Ovary (tissue), 9 donors: ENCODE measurements around the gene STOML2. TPM values are rescaled to one million over a fixed set of nuclear protein-coding genes. Genes with fewer than 3 reads are reported as not detected.

Experiments
- DNase-seq, 5 donors: peaks; one replicate each; pipeline ENCODE4 v3.0.0-alpha.2; 2019 to 2020
- H3K27ac ChIP-seq, 2 donors: fragments of 200-600 bp; one replicate each; pipeline versions ENCODE4 v1.5.1 to v1.8.0; 2019 to 2022
- H3K27me3 ChIP-seq: fragments of 200-600 bp; one replicate; pipeline ENCODE4 v1.8.0; 2022
- H3K36me3 ChIP-seq: fragments of 200-600 bp; sonication (generic); one replicate; pipeline ENCODE4 v1.5.1; 2019
- H3K4me1 ChIP-seq: one replicate; pipeline ENCODE4 v1.8.1; 2013; ENCODE audit warnings: mild to moderate bottlenecking, moderate library complexity; ENCODE audit not compliant: insufficient read depth
- H3K4me3 ChIP-seq: fragments of 200-600 bp; sonication (generic); one replicate; pipeline ENCODE4 v1.5.1; 2017
- H3K9me3 ChIP-seq, 2 donors: fragments of 200-600 bp in 1 of 2; sonication (generic) in 1 of 2; one replicate each; pipeline versions ENCODE4 v1.5.1 to v1.8.1; 2013 to 2019; ENCODE audit warnings: mild to moderate bottlenecking in 1 of 2, moderate library complexity in 1 of 2
- EP300 ChIP-seq: sonication (generic); formaldehyde crosslinking; IDR thresholded peaks from one replicate; pipeline ENCODE4 v1.6.1; 2017; ENCODE audit warnings: antibody characterized with exemption
- POLR2A ChIP-seq: fragments of 450-650 bp; IDR thresholded peaks from one replicate; pipeline ENCODE4 v1.6.1; 2017; ENCODE audit warnings: antibody characterized with exemption, mild to moderate bottlenecking, moderate library complexity
- WGBS, 3 donors: extraction: QIAGEN DNeasy Blood & Tissue Kit in 1 of 3; methylation state at CpG; one replicate each; pipeline versions ENCODE4 v1.1.5 to v1.1.7; 2013 to 2017; 5-methylcytosine and 5-hydroxymethylcytosine counted together
- intact Hi-C, 4 donors: fragments of 100-400 bp; cut with DNase I; formaldehyde crosslinking; loops; one replicate each; pipeline versions ENCODE4 v1.11.0 to v1.15.1; 2022 to 2023
- polyA plus RNA-seq, 2 donors: library from polyadenylated mRNA; stranded (reverse); fragments of 200-250 nt in 1 of 2; fragments of 350-450 nt in 1 of 2; fragmentation: Illumina TruSeq in 1 of 2; extraction: RNeasy Lipid Tissue Mini Kit (QIAGEN cat#74804) in 1 of 2; gene quantifications; one replicate each; pipeline ENCODE4 v1.2.3, GENCODE V29; 2013 to 2014
- total RNA-seq, 7 donors: library from RNA; depleted of rRNA in 2 of 7; stranded (reverse); fragments of >200 nt in 2 of 7; fragmentation: NEBNext Ultra II Directional in 3 of 7; extraction: Animal tissue kit (Norgen Biotek cat#: 25700) in 3 of 7; gene quantifications; one replicate each; pipeline versions ENCODE4 v1.1.0 to v1.2.4, GENCODE V29; 2016 to 2023
- TF ChIP-seq, protein P1 (sequence below), 3 donors: fragments of 450-650 bp in 2 of 3; fragments of 200-600 bp in 1 of 3; IDR thresholded peaks; one replicate each; pipeline versions ENCODE4 v1.5.1 to v1.8.0; 2016 to 2022; ENCODE audit warnings: antibody characterized with exemption in 3 of 3, mild to moderate bottlenecking in 1 of 3
- donor health status: DM: no; HTN: no; CAD: no; lungs with moderate emphysema.
- donor health status: DM: no; HTN: no; CAD: no.
- donor health status: Bipolar disorder and iron deficiency.
- donor health status: DM: yes; HTN: yes; CAD: no.
- donor health status: DM: no; HTN: no; CAD: no.
- donor health status: DM: yes; HTN: yes; CAD: no.

The STOML2 gene
- total and polyA plus RNA-seq, 9 donors = 70.1 to 97.7 (median 82.0) TPM

GRCh38 chr9:35115680-35116538 is 13.0 kb upstream of the STOML2 start, which contains the start of gene ATOSB:
Gene ATOSB, minus strand, starts transcription at chr9:35115862. Its CDS starts 7,588 bp downstream, at chr9:35108274.
- Histone ChIP-seq H3K36me3 (no peaks in the 10 kb centered on the region), H3K4me1 (peaks cover 11% of the 10 kb centered on the region), H3K4me3 (peak within 1 kb of the TSS; percentile 44), H3K27me3 (no peaks in the 10 kb centered on the region), H3K9me3 (no peaks in the 10 kb centered on the region), H3K27ac (peak within 1 kb of the TSS; percentile 73 to 82)
- 0 to 1% (median 1%) methylated on average over 53 to 54 of the region's 54 CpGs for WGBS, 3 donors
- peak; percentile 92 to 96 (median 95) for DNase-seq
- intact Hi-C loops = loop anchor here (2.0 to 10.0 kb wide), 9 partner anchors 139 to 447 kb away; a partner anchor contains a TSS
- no peak for TF ChIP-seq POLR2A
- TF ChIP-seq EP300 = no peak
- TF ChIP-seq, protein P1, sequence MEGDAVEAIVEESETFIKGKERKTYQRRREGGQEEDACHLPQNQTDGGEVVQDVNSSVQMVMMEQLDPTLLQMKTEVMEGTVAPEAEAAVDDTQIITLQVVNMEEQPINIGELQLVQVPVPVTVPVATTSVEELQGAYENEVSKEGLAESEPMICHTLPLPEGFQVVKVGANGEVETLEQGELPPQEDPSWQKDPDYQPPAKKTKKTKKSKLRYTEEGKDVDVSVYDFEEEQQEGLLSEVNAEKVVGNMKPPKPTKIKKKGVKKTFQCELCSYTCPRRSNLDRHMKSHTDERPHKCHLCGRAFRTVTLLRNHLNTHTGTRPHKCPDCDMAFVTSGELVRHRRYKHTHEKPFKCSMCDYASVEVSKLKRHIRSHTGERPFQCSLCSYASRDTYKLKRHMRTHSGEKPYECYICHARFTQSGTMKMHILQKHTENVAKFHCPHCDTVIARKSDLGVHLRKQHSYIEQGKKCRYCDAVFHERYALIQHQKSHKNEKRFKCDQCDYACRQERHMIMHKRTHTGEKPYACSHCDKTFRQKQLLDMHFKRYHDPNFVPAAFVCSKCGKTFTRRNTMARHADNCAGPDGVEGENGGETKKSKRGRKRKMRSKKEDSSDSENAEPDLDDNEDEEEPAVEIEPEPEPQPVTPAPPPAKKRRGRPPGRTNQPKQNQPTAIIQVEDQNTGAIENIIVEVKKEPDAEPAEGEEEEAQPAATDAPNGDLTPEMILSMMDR (IDR thresholded peaks at IDR 0.05) = no peak

DNA sequence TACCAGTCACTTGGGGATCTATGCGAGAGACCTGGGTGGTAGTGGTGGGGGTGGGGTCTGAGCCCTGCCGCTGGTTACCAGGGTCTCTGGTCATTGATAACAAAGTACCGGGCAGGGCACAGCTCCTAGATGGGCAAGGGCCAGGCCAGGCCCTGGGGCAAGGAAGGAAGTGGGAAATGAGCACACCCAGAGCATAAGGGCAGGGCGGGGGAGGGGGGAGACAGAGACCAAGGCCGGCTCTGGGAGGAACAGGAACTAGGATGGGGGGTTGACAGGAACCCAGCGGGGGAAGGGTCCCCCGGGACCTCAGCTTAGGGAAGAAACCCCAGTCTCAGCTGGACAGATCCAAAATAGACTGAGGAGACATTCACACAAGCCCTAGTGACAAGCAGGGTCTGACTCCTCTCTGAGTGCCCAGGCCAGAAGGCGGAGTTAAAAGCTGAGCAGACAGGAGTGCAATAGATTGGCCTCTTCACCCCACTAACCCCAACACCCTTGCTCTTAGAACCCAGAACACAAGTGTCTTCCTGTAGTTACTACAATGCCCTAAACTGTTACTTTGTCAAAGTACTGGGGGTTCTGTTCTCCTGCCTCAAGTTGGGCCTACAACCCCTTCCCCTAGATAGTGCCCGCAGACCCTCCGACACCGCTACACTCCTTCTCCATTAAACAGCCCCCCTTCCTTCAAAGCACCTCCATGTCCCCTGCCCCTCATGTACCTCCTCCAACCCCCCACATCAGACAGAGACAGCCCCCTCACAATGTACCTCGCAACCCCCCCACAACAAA is 12.1 kb upstream of the STOML2 start:
- WGBS, 3 donors = 7 to 15% (median 7%) methylated on average over 12 of the region's 12 CpGs
- intact Hi-C loops = loop anchor here (2.0 to 10.0 kb wide), 9 partner anchors 43 to 448 kb away; partner anchors contain the start of gene VCP (in 1 of the 4)
- TF ChIP-seq POLR2A (no peak), EP300 (no peak)
- TF ChIP-seq, protein P1 (IDR thresholded peaks at IDR 0.05) = no peak
- Histone ChIP-seq H3K36me3 (no peaks in the 10 kb centered on the region), H3K9me3 (no peaks in the 10 kb centered on the region), H3K27ac (peak overlapping the region; percentile 73 to 82), H3K27me3 (no peaks in the 10 kb centered on the region), H3K4me1 (peaks cover 18% of the 10 kb centered on the region), H3K4me3 (peak overlapping the region; percentile 44)
- DNase-seq = peak in 4 of 5 donors; percentile 35 to 66 (median 57)

- peak overlapping the region; percentile 1 for H3K4me3 ChIP-seq
- H3K4me1 ChIP-seq = peaks cover 19% of the 10 kb centered on the region
- intact Hi-C loops = loop anchor here in 2 of 4 donors (2.0 to 10.0 kb wide), 5 partner anchors 42 to 449 kb away; partner anchors contain the start of gene VCP (in 1 of the 2)
- no peaks in the 10 kb centered on the region for H3K36me3 ChIP-seq
- no peaks in the 10 kb centered on the region for H3K27me3 ChIP-seq
- TF ChIP-seq EP300 (no peak), POLR2A (no peak)
- TF ChIP-seq, protein P1 (IDR thresholded peaks at IDR 0.05) = no peak
- peak overlapping the region; percentile 73 to 82 for H3K27ac ChIP-seq
- no peaks in the 10 kb centered on the region for H3K9me3 ChIP-seq
- WGBS, 3 donors = 3 to 5% (median 4%) methylated on average over 5 of the region's 5 CpGs
- DNase-seq = peak; percentile 64 to 80 (median 67)
Measured at GRCh38 chr9:35114113-35114839, 11.3 kb upstream of the STOML2 start.
